GM21825 (cell line): ENCODE data around the gene MIPEP.

Experiments used
- ATAC-seq: cut with Tn5 transposase; IDR thresholded peaks from one replicate; pipeline ENCODE4 v1.9.1; 2021; ENCODE audit warnings: mild to moderate bottlenecking, moderate library complexity; ENCODE audit not compliant: unreplicated experiment

MIPEP gene

GRCh38 chr13:23722726-23723453 is 166.3 kb downstream of the MIPEP start:
- ATAC-seq: no peak

- ATAC-seq: no peak
Observed at GRCh38 chr13:23718996-23719395, 170.2 kb downstream of the MIPEP start.

DNA sequence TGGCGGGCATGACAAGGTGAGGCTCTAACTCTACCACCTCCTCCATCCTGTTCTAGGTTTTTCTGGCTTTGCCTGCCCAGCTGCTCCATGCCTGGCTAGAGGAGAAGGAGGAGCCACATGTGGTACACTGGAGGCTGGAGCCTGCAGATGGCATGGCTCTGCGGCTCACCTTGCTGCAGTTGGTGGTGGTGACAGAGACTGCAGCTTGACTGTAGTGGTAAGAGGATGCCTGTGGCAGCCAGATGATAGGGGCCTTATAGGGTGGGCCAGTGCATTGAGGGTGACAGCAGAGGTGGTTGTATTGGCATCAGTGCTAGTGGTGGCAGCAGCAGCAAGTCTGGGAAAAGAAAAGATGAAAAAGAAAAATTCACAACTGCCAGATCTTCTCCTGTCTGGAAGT is 172.8 kb downstream of the MIPEP start:
- no peak for ATAC-seq

DNA sequence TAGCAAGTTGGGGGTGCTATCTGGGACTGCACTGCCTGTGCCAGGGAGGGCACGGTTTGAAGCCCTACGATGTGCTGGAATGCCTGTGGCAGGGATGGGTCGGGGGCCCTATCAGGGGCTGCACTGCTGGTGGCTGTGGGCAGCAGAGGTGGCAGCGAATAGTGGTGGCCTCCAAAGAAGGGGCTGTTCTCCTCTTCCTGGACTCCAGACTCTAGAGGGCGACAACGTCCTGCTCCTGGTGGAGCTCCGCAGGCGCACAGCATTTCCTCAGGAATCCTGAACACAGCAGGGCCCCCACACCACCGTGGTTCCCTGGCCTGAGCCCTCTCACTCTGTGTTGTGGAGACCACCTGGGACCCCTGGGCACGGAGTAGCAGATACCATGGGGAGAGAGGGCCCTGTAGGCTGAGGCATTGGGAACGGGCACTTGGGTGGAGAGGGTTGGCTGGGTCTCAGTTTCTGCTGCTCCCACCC is 173.4 kb downstream of the MIPEP start:
- ATAC-seq: no peak

- ATAC-seq: no peak
Observed at GRCh38 chr13:23715092-23715761, 174.0 kb downstream of the MIPEP start.

- ATAC-seq: no peak
Observed at GRCh38 chr13:23714672-23715071, 174.5 kb downstream of the MIPEP start.

- ATAC-seq: no peak
Observed at GRCh38 chr13:23711355-23711754, 177.8 kb downstream of the MIPEP start.

DNA sequence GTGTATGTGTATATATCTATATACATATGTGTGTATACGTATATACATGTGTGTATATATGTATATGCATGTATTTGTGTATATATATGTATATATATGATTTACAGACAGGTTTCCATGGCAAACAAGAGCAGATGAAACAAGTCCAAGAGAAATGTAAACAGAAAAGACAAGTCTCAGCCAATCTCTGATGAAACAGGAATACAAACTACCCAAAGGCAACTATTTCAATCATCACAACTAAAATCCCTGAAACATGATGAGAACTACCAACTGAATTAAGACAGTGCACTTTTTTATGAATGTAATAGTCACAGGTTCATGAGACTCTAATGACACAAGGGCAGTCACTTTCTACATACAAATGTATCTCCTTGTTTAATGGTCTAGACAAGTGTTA is 178.8 kb downstream of the MIPEP start:
- no peak for ATAC-seq

GRCh38 chr13:23709536-23709935 is 179.7 kb downstream of the MIPEP start:
- ATAC-seq: no peak

DNA sequence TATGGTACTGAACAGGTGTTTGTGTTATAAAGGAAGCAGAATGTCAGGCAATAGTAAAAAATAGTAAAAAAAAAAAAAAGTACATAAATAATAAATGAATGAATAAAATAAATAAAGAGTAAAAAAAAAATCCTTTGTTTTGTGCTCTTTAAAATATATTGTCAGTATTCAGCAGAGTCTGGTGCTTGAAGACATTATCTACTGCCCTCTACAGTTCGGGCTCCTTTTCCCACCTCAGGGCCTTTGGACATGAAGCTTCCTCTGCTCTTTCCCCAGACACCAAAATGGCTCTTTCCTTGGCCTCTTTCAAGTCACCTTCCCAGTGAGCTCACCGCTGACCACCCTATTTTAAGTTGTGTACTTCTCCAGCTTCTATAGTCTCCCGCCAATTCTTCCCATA is 181.5 kb downstream of the MIPEP start:
- ATAC-seq: no peak

DNA sequence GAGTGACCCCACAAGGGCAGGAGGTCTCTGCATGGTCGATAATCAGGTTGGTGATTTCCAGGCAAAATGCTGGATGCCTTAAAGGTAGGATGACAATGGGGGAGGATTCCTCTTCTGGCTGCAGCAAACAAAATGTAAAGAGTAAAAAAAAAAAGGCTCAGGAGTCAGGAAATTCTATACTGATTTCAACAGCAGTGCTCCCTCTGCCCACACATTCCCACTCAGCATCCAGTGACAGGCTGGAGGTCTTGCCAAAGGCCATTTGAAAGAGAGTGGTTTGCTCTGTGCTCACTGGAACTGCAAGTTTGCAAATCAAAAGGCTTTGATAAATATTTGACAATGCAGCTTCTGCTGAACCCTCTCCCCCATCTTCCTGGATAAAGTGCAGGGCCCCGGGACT is 183.6 kb downstream of the MIPEP start:
- ATAC-seq: no peak

DNA sequence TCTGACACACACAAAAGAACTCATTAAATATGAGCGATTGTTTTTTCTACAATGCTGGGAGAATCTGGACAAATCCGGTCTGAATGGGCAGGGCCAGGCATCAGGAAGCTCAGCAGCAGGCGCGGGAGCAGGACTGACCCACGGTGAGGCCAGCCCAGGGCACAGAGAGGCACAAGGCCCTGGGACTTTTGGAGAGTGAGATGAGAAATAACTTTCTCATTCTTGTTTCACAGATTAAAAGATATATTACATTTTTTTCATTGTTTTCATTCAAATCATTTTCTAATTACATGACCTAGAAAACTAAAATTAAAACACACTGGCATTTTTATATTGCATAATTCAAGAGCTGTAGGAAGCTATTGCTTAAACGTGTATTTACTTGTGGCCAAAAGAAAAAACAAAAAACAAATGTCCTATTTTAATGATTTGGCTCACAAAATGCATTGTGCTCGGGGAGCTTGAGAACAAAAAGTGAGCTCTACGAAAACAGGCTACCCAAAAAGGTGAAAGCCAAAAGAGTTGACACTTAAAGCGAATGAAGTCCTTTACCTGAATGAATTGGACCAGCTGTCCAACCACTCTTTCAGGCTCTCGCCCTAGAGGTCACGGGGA is 185.8 kb downstream of the MIPEP start:
- ATAC-seq: no peak

DNA sequence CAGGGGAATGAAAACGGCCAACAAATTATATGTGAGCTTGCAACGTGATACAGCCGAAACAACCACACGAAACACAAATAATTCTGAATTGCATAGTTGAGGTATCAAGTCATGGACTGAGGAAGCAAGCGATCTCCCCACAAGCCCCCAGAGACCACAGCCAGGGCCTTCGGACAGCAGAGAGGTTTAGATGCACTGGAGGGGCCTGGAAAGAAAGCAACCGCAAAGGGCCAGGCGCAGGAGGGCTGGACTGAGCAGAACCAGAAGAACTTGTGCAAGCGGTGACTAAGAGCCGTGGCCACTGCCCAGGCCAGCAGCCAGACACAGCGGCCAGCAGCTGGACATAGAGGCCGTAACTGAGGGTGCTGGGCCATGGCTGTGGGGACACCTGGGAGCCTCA is 187.6 kb downstream of the MIPEP start:
- ATAC-seq: no peak

DNA sequence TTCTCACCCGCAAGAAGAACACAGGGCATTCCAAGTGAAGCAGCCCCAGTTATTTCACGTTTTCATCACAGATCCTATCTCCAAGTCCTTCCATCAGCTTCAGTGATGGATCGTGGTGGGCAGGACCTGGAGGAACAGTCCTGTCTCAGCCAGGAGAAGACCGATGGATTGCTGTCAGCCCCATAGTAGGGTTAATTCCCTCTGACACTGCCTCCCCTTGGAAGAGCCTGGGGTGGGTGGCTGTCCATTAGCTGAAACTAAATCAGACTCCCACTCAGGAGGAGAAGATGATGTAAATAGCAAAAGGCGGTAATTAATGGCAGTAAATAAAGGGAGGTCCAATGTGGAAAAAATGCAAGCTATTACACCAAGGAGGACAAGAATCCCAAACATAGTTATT is 188.0 kb downstream of the MIPEP start:
- no peak for ATAC-seq

- ATAC-seq: no peak
Observed at GRCh38 chr13:23699271-23699670, 189.9 kb downstream of the MIPEP start.

DNA sequence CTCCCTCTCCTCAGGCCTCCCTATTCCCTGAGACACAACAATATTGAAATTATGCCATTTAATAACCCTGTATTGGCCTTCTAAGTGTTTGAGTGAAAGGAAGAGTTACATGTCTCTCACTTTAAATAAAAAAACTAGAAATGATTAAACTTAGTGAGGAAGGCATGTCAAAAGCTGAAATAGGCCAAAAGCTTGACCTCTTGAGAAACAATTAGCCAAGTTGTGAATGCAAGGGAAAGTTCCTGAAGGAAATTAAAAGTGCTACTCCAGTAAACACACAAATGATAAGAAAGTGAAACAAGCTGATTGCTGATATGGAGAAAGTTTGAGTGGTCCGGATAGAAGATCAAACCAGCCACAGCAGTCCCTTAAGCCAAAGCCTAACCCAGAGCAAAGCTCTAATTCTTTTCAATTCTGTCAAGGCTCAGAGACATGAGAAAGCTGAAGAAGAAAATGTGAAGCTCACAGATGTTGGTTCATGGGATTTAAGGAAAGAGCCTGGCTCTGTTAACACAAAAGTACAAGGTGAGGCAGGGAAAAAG is 191.4 kb downstream of the MIPEP start:
- no peak for ATAC-seq

DNA sequence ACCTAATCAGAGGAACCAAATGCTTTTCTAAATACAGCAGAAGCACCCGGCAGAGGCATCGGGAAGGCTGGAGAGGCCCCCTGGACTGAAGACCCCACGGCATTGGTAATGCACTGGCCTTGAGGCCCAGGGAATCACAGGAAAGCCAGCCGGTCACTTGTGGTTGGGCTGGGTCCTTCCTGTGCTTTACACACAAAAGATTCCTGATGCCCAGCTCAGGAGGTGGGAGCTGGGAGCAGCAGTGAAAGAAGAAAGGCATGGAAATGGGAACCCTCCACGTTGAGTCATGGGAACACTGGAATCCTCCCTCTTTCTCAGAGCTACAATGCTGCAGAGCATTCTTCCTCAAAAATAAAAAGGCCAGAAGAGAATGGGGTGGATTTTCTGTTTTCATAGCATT is 192.6 kb downstream of the MIPEP start:
- ATAC-seq: no peak

- ATAC-seq: peak; percentile 93
Observed at GRCh38 chr13:23695711-23696464, 193.3 kb downstream of the MIPEP start.

DNA sequence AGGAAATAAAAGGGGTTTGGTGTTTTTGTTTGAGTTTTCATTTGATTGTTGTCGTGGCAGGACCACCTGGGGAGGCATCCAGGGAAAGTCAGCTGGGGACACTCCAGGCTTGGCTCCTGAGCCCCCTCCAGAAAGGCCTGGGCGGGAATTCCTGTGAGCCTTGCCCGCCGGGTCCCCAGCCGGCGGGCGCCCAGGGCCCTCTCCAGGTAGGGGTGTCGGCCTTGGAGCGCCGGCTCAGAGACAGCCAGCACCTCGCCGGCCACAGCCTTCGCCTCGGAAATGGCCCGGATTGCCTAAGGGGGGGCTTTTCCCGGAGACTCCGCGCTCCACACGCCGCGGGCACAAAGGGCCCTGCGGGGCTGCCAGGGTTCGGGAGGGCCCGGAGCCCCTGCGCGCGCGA is 194.0 kb downstream of the MIPEP start:
- no peak for ATAC-seq

DNA sequence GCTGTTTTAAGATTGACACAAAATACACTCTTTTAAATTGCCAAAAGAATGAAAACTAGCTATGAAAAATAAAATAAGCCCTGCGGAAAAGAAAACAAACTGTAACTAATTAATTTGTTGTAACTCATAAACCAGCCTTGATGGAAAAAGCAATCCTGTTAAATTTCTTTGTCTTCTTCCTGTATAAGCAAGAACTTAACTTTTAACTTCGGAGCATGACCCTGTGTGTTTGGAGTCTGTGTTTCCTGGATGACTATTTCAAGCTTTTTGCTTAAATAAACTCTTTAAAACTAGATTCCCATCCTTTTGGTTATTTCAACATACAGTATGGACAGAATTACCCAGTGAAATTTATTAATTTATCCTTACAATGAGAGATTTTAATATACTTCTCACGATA is 196.4 kb downstream of the MIPEP start:
- ATAC-seq: no peak

DNA sequence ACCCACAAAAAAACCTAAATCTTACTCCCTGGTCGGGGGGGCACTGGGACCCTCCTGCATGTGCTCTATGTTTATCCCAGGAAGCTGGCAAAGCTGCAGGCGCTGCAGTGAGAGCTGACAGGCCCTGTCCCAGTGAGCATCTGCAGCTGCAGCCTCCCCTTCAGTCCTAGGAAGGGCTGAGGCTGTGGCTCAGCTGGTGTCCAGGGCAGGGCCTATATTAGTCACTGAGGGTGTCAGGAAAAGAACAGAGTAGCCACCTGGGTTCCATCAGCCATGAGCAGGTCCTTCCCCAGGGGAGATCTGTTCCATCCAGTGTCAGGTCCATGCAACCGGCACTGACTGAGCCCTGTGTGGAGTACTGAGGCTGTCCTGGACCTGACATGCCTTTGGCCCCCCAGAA is 198.5 kb downstream of the MIPEP start:
- no peak for ATAC-seq
